GM20000 (cell line): ENCODE measurements around the gene CEBPA.

Source experiments
- DNase-seq: peaks from one replicate; pipeline ENCODE4 v3.0.0; 2012; ENCODE audit warnings: low spot score
- CTCF ChIP-seq: IDR thresholded peaks from 2 replicates; pipeline ENCODE4 v1.5.1; 2012; ENCODE audit warnings: mild to moderate bottlenecking, control low read depth; ENCODE audit errors: extremely low read depth, missing control alignments

The CEBPA gene

DNA sequence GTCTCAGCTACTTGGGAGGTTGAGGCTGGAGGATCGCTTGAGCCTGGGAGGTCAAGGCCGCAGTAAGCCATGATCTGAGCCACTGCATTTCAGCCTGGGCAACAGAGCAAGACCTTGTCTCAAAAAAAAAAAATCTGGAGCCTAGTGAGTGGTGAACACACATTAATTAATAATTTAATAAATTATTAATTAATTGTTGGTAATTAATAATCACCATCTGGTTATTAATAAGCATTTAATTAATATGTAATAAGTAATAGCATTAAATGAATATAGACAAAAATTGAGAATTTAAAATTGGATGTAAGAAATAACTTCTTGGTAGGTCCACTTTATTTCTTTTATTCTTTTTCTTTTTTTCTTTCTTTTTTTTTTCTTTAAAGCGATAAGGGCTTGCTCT lies 31.9 kb upstream of the CEBPA start:
- DNase-seq, result no peak
- TF ChIP-seq CTCF, result no peak

- DNase-seq, result no peak
- no peak for TF ChIP-seq CTCF
Observed at GRCh38 chr19:33333642-33334041, 31.3 kb upstream of the CEBPA start.

- DNase-seq, result no peak
- TF ChIP-seq CTCF, result no peak
Observed at GRCh38 chr19:33333151-33333550, 30.8 kb upstream of the CEBPA start.

GRCh38 chr19:33332248-33332647 lies 29.9 kb upstream of the CEBPA start:
- DNase-seq, result no peak
- no peak for TF ChIP-seq CTCF

- TF ChIP-seq CTCF, result no peak
- DNase-seq, result no peak
Observed at GRCh38 chr19:33329736-33330135, 27.4 kb upstream of the CEBPA start.

GRCh38 chr19:33329060-33329459 lies 26.7 kb upstream of the CEBPA start:
- DNase-seq, result no peak
- no peak for TF ChIP-seq CTCF

- TF ChIP-seq CTCF, result no peak
- no peak for DNase-seq
Observed at GRCh38 chr19:33325920-33326319, 23.6 kb upstream of the CEBPA start.
